Activated T-helper 1 cell treated with anti-CD3 and anti-CD28 coated beads, Interleukin-12 subunit alpha, Interleukin-12 subunit beta, Interleukin-2, Interleukin-4 antibody, amounts not matched to agents 30 ng/mL and 10 ng/mL and 1 ng/mL, durations not matched to agents 14 hours and 24 hours and 36 hours (primary cell): ENCODE measurements around the gene CCDC43. TPM values are rescaled to one million over a fixed set of nuclear protein-coding genes. Genes with fewer than 3 reads are reported as not detected.

Experiments
- DNase-seq: peaks from one replicate; pipeline ENCODE4 v3.0.0; 2021; ENCODE audit warnings: low spot score
- H3K27ac Mint-ChIP-seq: one replicate; pipeline ENCODE4 v1.8.0; 2021; ENCODE audit warnings: mild to moderate bottlenecking, mixed read lengths
- H3K27me3 Mint-ChIP-seq: one replicate; pipeline ENCODE4 v1.8.0; 2022; ENCODE audit warnings: mild to moderate bottlenecking, moderate library complexity, mixed read lengths; ENCODE audit not compliant: insufficient read depth
- H3K36me3 Mint-ChIP-seq: one replicate; pipeline ENCODE4 v1.8.0; 2021; ENCODE audit warnings: low read depth, mixed read lengths
- H3K4me1 Mint-ChIP-seq: one replicate; pipeline ENCODE4 v1.8.0; 2021; ENCODE audit warnings: low read depth, mixed read lengths
- H3K4me3 Mint-ChIP-seq: one replicate; pipeline ENCODE4 v1.8.0; 2021; ENCODE audit warnings: mild to moderate bottlenecking, moderate library complexity, mixed read lengths
- H3K9me3 Mint-ChIP-seq: one replicate; pipeline ENCODE4 v1.8.0; 2021; ENCODE audit warnings: mixed read lengths
- intact Hi-C: fragments of 100-400 bp; cut with micrococcal nuclease; formaldehyde crosslinking; loops from one replicate; pipeline ENCODE4 v1.15.1; 2024
- total RNA-seq: library from RNA; stranded (reverse); gene quantifications from 2 replicates; pipeline ENCODE4 v1.2.3, GENCODE V29; 2022

The CCDC43 gene
- total RNA-seq, 1 donor from 2014 or later: 42.6 TPM

DNA sequence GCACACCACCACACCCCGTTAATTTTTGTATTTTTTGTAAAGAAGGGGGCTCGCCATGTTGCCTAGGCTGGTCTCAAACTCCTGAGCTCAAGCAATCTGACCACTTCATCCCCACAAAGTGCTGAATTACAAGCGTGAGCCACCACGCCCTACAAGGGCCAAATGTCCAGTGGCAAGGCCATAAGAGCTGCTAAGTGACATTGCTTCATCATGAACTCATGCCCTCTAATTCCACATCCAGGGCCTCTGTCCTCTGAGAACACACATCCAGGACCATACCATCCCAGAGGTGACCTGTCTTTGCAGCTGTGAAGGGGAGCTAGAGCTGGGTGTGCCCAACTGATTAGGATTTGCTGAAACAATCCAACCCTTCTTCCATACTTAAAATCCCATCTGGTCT is 58.9 kb downstream of the CCDC43 start:
- Mint-ChIP-seq H3K4me3 (no peak overlapping the region), H3K27ac (no peak overlapping the region), H3K27me3 (peaks cover 6% of the 10 kb centered on the region), H3K9me3 (no peaks in the 10 kb centered on the region), H3K4me1 (no peaks in the 10 kb centered on the region), H3K36me3 (no peaks in the 10 kb centered on the region)
- DNase-seq: no peak
- intact Hi-C loops: no loop called here

DNA sequence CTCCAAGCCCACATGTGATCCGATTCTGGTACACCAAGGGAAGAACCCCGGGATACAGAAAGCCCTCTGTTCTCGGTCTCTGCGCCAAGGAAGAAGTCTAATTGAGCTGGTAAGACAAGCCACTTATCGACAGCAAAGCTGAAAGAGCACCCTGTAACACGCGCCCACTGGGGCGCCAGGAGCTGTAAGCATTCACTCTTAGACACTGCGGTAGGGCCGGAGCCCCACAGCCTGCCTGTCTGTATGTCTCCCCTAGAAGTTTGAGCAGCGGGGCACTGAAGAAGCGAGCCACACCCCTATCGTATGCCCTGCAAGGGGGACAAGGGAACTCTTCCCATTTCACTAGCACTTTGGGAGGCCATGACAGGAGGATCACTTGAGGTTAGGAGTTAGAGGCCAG is 60.3 kb downstream of the CCDC43 start:
- no peaks in the 10 kb centered on the region for H3K9me3 Mint-ChIP-seq
- H3K27ac Mint-ChIP-seq: no peak overlapping the region
- H3K27me3 Mint-ChIP-seq: peaks cover 6% of the 10 kb centered on the region
- H3K4me3 Mint-ChIP-seq: no peak overlapping the region
- H3K4me1 Mint-ChIP-seq: no peaks in the 10 kb centered on the region
- H3K36me3 Mint-ChIP-seq: no peaks in the 10 kb centered on the region
- DNase-seq: no peak
- intact Hi-C loops: no loop called here

GRCh38 chr17:44628243-44629188 is 61.1 kb downstream of the CCDC43 start:
- Mint-ChIP-seq H3K9me3 (no peaks in the 10 kb centered on the region), H3K27me3 (peaks cover 6% of the 10 kb centered on the region), H3K27ac (no peak overlapping the region), H3K36me3 (no peaks in the 10 kb centered on the region), H3K4me3 (no peak overlapping the region), H3K4me1 (no peaks in the 10 kb centered on the region)
- no peak for DNase-seq
- intact Hi-C loops: no loop called here

- Mint-ChIP-seq H3K27ac (no peak overlapping the region), H3K9me3 (no peaks in the 10 kb centered on the region), H3K4me3 (no peak overlapping the region), H3K4me1 (no peaks in the 10 kb centered on the region), H3K27me3 (peaks cover 4% of the 10 kb centered on the region), H3K36me3 (no peaks in the 10 kb centered on the region)
- no peak for DNase-seq
- intact Hi-C loops: no loop called here
Observed at GRCh38 chr17:44627513-44628242, 61.9 kb downstream of the CCDC43 start.

Other genes with a start within 250 kb of the CCDC43 start
- 50.4 and 51.1 TPM in 2 replicates for gene GPATCH8, start 186.4 kb downstream of the CCDC43 start, total RNA-seq
- not detected in 2 replicates for gene FZD2, start 132.3 kb downstream of the CCDC43 start, total RNA-seq
- gene MEIOC, start 33.3 kb downstream of the CCDC43 start, total RNA-seq: 0.12 and 0.29 TPM in 2 replicates
- 22.5 and 22.8 TPM in 2 replicates for gene DBF4B, start 18.9 kb upstream of the CCDC43 start, total RNA-seq
- 0.32 and 0.52 TPM in 2 replicates for gene ADAM11, start 69.2 kb upstream of the CCDC43 start, total RNA-seq
- gene GJC1, start 140.5 kb upstream of the CCDC43 start, total RNA-seq: 4.7 and 5.7 TPM in 2 replicates
- not detected in 2 replicates for gene HIGD1B, start 158.1 kb upstream of the CCDC43 start, total RNA-seq
- 206 and 219 TPM in 2 replicates for gene EFTUD2, start 209.7 kb upstream of the CCDC43 start, total RNA-seq
- gene GFAP, start 225.7 kb upstream of the CCDC43 start, total RNA-seq: not detected in 2 replicates